ENCODE results near the gene EXO1. TPM values are rescaled to one million over a fixed set of nuclear protein-coding genes. Genes with fewer than 3 reads are reported as not detected.

EXO1 gene
- total RNA-seq, 1 experiment from 2014 or later, result 32.9 TPM

DNA sequence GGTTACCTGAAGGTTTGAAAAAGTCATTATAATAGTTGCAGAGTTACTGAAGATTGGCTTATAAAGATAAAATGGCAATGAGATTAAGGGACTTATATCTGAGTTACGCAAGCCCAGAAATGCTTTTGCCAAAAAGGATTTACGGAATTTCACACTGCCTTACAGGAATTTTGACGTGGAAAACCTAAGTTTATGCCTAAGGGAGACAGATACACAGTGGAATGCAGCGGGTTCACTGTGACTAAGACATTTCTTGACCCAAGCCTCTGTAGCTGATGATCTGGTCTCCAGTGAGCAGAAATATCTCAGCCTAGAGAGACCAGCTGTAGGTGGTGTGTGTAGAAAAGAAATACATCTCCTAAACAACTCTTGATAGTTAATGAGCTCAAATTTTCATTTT is 10.1 kb upstream of the EXO1 start:
- Histone ChIP-seq H3K4me3 (replicated peaks in 1 of 2; ENCODE audit: low read depth in 1 of 2, low read length in 2 of 2) (no peak overlapping the region), H3K27ac (ENCODE audit: low read depth, low read length) (no peak overlapping the region), H3K9me3 (ENCODE audit: control insufficient read depth in 1 of 2, insufficient read depth in 1 of 2, low read depth in 1 of 2, low read length in 2 of 2) (no peaks in the 10 kb centered on the region), H2AFZ (ENCODE audit: low read depth, low read length, poor library complexity, severe bottlenecking) (no peak overlapping the region), H3K4me1 (ENCODE audit: control insufficient read depth in 1 of 2, insufficient read depth in 2 of 2, low read length in 2 of 2) (no peaks in the 10 kb centered on the region), H4K20me1 (ENCODE audit: insufficient read depth) (no peaks in the 10 kb centered on the region), H3K79me2 (ENCODE audit: insufficient read depth, low read length) (no peaks in the 10 kb centered on the region), H3K36me3 (ENCODE audit: control insufficient read depth in 1 of 2, insufficient read depth in 2 of 2, low read length in 2 of 2) (no peaks in the 10 kb centered on the region), H3K27me3 (ENCODE audit: insufficient read depth, low read length) (no peaks in the 10 kb centered on the region), H3K9me2 (ENCODE audit: insufficient read depth) (no peaks in the 10 kb centered on the region), H3K9ac (ENCODE audit: low read length) (no peak overlapping the region), H3K4me2 (ENCODE audit: low read length) (no peak overlapping the region)
- ChIA-PET CTCF (interaction anchor here (1.5 kb wide), 1 partner anchor 227 kb away, joined by 7 read pairs; no protein-coding TSS in a partner anchor), RAD21 (ENCODE audit: low non-redundant PET in 1 of 2, low total read pairs in 2 of 2, uncharacterized antibody in 2 of 2, unreplicated experiment in 2 of 2) (no interaction called here), POLR2A (no interaction called here)
- BruUV-seq (replicated peaks), result no TSS peak
- no peak for TF ChIP-seq POLR2A (IDR thresholded peaks at IDR 0.05; ENCODE audit: borderline replicate concordance, extremely low read depth, insufficient read depth, insufficient read length)
- ATAC-seq (no peak), DNase-seq (ENCODE audit: low read depth, low spot score) (no peak)
- intact Hi-C loops (cut with micrococcal nuclease), result no loop called here

DNA sequence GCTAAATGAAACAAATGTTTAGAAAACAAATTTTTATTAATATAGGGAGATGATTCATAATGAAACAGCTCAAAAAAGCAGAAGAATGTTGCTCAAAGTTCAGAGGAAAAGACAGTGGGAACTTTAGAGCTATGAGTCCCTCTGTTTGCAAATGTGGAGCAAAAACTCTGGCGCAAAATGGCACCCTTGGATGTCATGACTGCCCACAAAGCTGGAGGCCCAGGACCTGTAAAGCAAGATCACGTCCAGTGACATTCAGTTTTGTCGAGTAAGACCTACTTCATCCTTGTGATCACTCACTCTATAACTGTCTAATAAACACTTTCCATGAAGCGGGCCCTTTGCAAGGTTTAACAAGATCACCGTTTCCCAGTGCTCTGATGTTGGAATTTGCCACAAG is 9.1 kb upstream of the EXO1 start:
- Histone ChIP-seq H3K27me3 (ENCODE audit: insufficient read depth, low read length) (no peaks in the 10 kb centered on the region), H3K27ac (ENCODE audit: low read depth, low read length) (no peak overlapping the region), H3K9me3 (ENCODE audit: control insufficient read depth in 1 of 2, insufficient read depth in 1 of 2, low read depth in 1 of 2, low read length in 2 of 2) (no peaks in the 10 kb centered on the region), H3K4me3 (replicated peaks in 1 of 2; ENCODE audit: low read depth in 1 of 2, low read length in 2 of 2) (no peak overlapping the region), H3K9ac (ENCODE audit: low read length) (no peak overlapping the region), H3K36me3 (ENCODE audit: control insufficient read depth in 1 of 2, insufficient read depth in 2 of 2, low read length in 2 of 2) (no peaks in the 10 kb centered on the region), H2AFZ (ENCODE audit: low read depth, low read length, poor library complexity, severe bottlenecking) (no peak overlapping the region), H3K4me2 (ENCODE audit: low read length) (no peak overlapping the region), H3K9me2 (ENCODE audit: insufficient read depth) (no peaks in the 10 kb centered on the region), H3K79me2 (ENCODE audit: insufficient read depth, low read length) (no peaks in the 10 kb centered on the region), H4K20me1 (ENCODE audit: insufficient read depth) (no peaks in the 10 kb centered on the region), H3K4me1 (ENCODE audit: control insufficient read depth in 1 of 2, insufficient read depth in 2 of 2, low read length in 2 of 2) (no peaks in the 10 kb centered on the region)
- BruUV-seq (replicated peaks), result no TSS peak
- TF ChIP-seq ZNF274 (IDR thresholded peaks at IDR 0.05; ENCODE audit: low read depth, low read length) (no peak), CEBPB (IDR thresholded peaks at IDR 0.05; ENCODE audit: low read depth) (no peak), FOSL1 (IDR thresholded peaks at IDR 0.05; ENCODE audit: low read depth) (no peak), CBX3 (IDR thresholded peaks at IDR 0.05; ENCODE audit: low read depth) (no peak), TCF7L2 (IDR thresholded peaks at IDR 0.05; ENCODE audit: borderline replicate concordance, extremely low read depth, insufficient read depth, insufficient read length) (no peak), ELF1 (IDR thresholded peaks at IDR 0.05; ENCODE audit: borderline replicate concordance, low read depth) (no peak), EZH2 (IDR thresholded peaks at IDR 0.05) (no peak), JUND (IDR thresholded peaks at IDR 0.05) (no peak), EZH2phosphoT487 (IDR thresholded peaks at IDR 0.05; ENCODE audit: borderline replicate concordance) (no peak), EGR1 (IDR thresholded peaks at IDR 0.05; ENCODE audit: low read depth) (no peak), SIN3A (IDR thresholded peaks at IDR 0.05; ENCODE audit: low read depth) (no peak)
- TF ChIP-seq, protein P1, sequence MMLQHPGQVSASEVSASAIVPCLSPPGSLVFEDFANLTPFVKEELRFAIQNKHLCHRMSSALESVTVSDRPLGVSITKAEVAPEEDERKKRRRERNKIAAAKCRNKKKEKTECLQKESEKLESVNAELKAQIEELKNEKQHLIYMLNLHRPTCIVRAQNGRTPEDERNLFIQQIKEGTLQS (IDR thresholded peaks at IDR 0.05), result no peak
- TF ChIP-seq, protein P2, sequence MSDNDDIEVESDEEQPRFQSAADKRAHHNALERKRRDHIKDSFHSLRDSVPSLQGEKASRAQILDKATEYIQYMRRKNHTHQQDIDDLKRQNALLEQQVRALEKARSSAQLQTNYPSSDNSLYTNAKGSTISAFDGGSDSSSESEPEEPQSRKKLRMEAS (IDR thresholded peaks at IDR 0.05), result no peak
- TF ChIP-seq, protein P3, sequence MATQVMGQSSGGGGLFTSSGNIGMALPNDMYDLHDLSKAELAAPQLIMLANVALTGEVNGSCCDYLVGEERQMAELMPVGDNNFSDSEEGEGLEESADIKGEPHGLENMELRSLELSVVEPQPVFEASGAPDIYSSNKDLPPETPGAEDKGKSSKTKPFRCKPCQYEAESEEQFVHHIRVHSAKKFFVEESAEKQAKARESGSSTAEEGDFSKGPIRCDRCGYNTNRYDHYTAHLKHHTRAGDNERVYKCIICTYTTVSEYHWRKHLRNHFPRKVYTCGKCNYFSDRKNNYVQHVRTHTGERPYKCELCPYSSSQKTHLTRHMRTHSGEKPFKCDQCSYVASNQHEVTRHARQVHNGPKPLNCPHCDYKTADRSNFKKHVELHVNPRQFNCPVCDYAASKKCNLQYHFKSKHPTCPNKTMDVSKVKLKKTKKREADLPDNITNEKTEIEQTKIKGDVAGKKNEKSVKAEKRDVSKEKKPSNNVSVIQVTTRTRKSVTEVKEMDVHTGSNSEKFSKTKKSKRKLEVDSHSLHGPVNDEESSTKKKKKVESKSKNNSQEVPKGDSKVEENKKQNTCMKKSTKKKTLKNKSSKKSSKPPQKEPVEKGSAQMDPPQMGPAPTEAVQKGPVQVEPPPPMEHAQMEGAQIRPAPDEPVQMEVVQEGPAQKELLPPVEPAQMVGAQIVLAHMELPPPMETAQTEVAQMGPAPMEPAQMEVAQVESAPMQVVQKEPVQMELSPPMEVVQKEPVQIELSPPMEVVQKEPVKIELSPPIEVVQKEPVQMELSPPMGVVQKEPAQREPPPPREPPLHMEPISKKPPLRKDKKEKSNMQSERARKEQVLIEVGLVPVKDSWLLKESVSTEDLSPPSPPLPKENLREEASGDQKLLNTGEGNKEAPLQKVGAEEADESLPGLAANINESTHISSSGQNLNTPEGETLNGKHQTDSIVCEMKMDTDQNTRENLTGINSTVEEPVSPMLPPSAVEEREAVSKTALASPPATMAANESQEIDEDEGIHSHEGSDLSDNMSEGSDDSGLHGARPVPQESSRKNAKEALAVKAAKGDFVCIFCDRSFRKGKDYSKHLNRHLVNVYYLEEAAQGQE (IDR thresholded peaks at IDR 0.05; ENCODE audit: low read depth), result no peak
- DNase-seq (ENCODE audit: low read depth, low spot score) (no peak), ATAC-seq (no peak)
- POLR2A ChIA-PET, result no interaction called here
- CTCF ChIA-PET, result interaction anchor here (1.5 kb wide), 1 partner anchor 228 kb away, joined by 7 read pairs; no protein-coding TSS in a partner anchor
- RAD21 ChIA-PET (ENCODE audit: low non-redundant PET in 1 of 2, low total read pairs in 2 of 2, uncharacterized antibody in 2 of 2, unreplicated experiment in 2 of 2), result no interaction called here
- intact Hi-C loops (cut with micrococcal nuclease), result no loop called here

Measured in HCT116 (cell line).